ENCODE measurements around the gene LAMC2. TPM values are rescaled to one million over a fixed set of nuclear protein-coding genes. Genes with fewer than 3 reads are reported as not detected.
"Not testable (repeated sequence)": the region's sequence is repeated elsewhere in the genome, so short reads cannot be mapped to it uniquely, and the experiment has no call there.

Gene LAMC2
- total and polyA plus RNA-seq, 3 donors from 2014 or later: 1.9 to 8.5 (median 3.4) TPM

- Histone ChIP-seq H3K4me1 (peaks cover 10% of the 10 kb centered on the region), H3K27me3 (no peaks in the 10 kb centered on the region), H3K4me3 (no peak overlapping the region), H3K9me3 (no peaks in the 10 kb centered on the region), H3K27ac (peak overlapping the region in 1 of 2 donors; percentile 56), H3K36me3 (ENCODE audit: low read depth, missing control alignments) (no peaks in the 10 kb centered on the region)
- WGBS, 2 donors: 27 to 31% methylated on average over 5 of the region's 5 CpGs
- intact Hi-C loops (cut with DNase I; ENCODE audit: low total_unique reads): no loop called here
- no peak for DNase-seq
- no peak for TF ChIP-seq CTCF (IDR thresholded peaks at IDR 0.05)
- TF ChIP-seq POLR2A (IDR thresholded peaks at IDR 0.05): no peak
Measured at GRCh38 chr1:183148599-183148998, 37.5 kb upstream of the LAMC2 start.

GRCh38 chr1:183149273-183149672 lies 36.8 kb upstream of the LAMC2 start:
- 95% methylated on average over 1 of the region's 1 CpG for WGBS, 2 donors
- intact Hi-C loops (cut with DNase I; ENCODE audit: low total_unique reads): no loop called here
- Histone ChIP-seq H3K4me1 (peaks cover 10% of the 10 kb centered on the region), H3K36me3 (ENCODE audit: low read depth, missing control alignments) (no peaks in the 10 kb centered on the region), H3K4me3 (no peak overlapping the region), H3K27ac (peak overlapping the region in 1 of 2 donors; percentile 56), H3K27me3 (no peaks in the 10 kb centered on the region), H3K9me3 (no peaks in the 10 kb centered on the region)
- no peak for DNase-seq
- no peak for TF ChIP-seq POLR2A (IDR thresholded peaks at IDR 0.05)
- no peak for TF ChIP-seq CTCF (IDR thresholded peaks at IDR 0.05)

GRCh38 chr1:183150032-183150431 lies 36.0 kb upstream of the LAMC2 start:
- intact Hi-C loops (cut with DNase I; ENCODE audit: low total_unique reads); H3K36me3 ChIP-seq (ENCODE audit: low read depth, missing control alignments); H3K4me1 ChIP-seq; H3K27me3 ChIP-seq; H3K27ac ChIP-seq; H3K9me3 ChIP-seq; DNase-seq; H3K4me3 ChIP-seq: not testable (repeated sequence)
- 91 to 97% methylated on average over 1 of the region's 1 CpG for WGBS, 2 donors

GRCh38 chr1:183150445-183150844 lies 35.6 kb upstream of the LAMC2 start:
- TF ChIP-seq CTCF (IDR thresholded peaks at IDR 0.05): no peak
- TF ChIP-seq POLR2A (IDR thresholded peaks at IDR 0.05): no peak
- intact Hi-C loops (cut with DNase I; ENCODE audit: low total_unique reads): no loop called here
- no peak for DNase-seq
- Histone ChIP-seq H3K36me3 (ENCODE audit: low read depth, missing control alignments) (no peaks in the 10 kb centered on the region), H3K27me3 (no peaks in the 10 kb centered on the region), H3K4me1 (peaks cover 10% of the 10 kb centered on the region), H3K9me3 (no peaks in the 10 kb centered on the region), H3K4me3 (no peak overlapping the region), H3K27ac (no peak overlapping the region)

- H3K9me3 ChIP-seq: no peaks in the 10 kb centered on the region
- DNase-seq: no peak
- H3K4me3 ChIP-seq: no peak overlapping the region
- no peak overlapping the region for H3K27ac ChIP-seq
- H3K36me3 ChIP-seq (ENCODE audit: low read depth, missing control alignments): no peaks in the 10 kb centered on the region
- peaks cover 10% of the 10 kb centered on the region for H3K4me1 ChIP-seq
- TF ChIP-seq CTCF (IDR thresholded peaks at IDR 0.05): no peak
- TF ChIP-seq POLR2A (IDR thresholded peaks at IDR 0.05): no peak
- intact Hi-C loops (cut with DNase I; ENCODE audit: low total_unique reads): no loop called here
- H3K27me3 ChIP-seq: no peaks in the 10 kb centered on the region
- 89 to 92% methylated on average over 7 of the region's 7 CpGs for WGBS, 2 donors
Measured at GRCh38 chr1:183152180-183152579, 33.9 kb upstream of the LAMC2 start.

Measured in testis (tissue), 3 donors.